ENCODE data around the gene ZDHHC8. TPM values are rescaled to one million over a fixed set of nuclear protein-coding genes. Genes with fewer than 3 reads are reported as not detected.

The ZDHHC8 gene
- total RNA-seq, 1 experiment from 2014 or later = 89.3 TPM

DNA sequence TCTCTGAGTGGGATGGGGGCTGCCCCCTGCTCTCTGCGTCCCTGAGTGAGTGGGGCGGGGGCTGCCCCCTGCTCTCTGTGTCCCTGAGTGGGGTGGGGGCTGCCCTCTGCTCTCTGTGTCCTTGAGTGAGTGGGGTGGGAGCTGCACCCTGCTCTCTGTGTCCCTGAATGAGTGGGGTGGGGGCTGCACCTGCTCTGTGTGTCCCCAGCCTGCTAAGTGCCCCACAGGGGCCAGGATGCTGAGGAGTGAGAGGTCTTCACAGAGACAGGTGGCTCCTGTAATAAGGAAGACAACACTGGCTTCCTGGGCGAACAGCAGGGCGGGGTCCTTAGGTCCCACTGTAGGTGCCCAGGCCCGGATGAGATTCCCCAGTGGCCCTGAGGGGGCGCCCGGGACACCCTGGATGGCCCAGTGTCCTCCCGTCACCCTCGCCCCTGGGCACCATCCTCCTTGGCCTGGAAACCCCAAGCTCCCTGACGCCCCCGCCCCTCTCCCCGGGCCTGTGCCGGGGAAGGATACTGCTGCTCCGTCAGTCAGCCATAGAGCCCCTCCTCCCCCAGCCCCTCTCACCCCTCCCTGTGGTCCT is 23.1 kb downstream of the ZDHHC8 start:
- Histone ChIP-seq H3K4me3 (replicated peaks in 1 of 2; ENCODE audit: low read depth in 1 of 2, low read length in 2 of 2) (no peak overlapping the region), H3K27me3 (ENCODE audit: insufficient read depth, low read length) (no peaks in the 10 kb centered on the region), H3K9me3 (ENCODE audit: control insufficient read depth in 1 of 2, insufficient read depth in 1 of 2, low read depth in 1 of 2, low read length in 2 of 2) (no peaks in the 10 kb centered on the region), H3K36me3 (ENCODE audit: control insufficient read depth in 1 of 2, insufficient read depth in 2 of 2, low read length in 2 of 2) (no peaks in the 10 kb centered on the region), H3K4me2 (ENCODE audit: low read length) (no peak overlapping the region), H3K27ac (ENCODE audit: low read depth, low read length) (no peak overlapping the region), H3K9ac (ENCODE audit: low read length) (no peak overlapping the region), H3K9me2 (ENCODE audit: insufficient read depth) (no peaks in the 10 kb centered on the region), H3K4me1 (ENCODE audit: control insufficient read depth in 1 of 2, insufficient read depth in 2 of 2, low read length in 2 of 2) (no peaks in the 10 kb centered on the region), H3K79me2 (ENCODE audit: insufficient read depth, low read length) (no peaks in the 10 kb centered on the region), H4K20me1 (ENCODE audit: insufficient read depth) (no peaks in the 10 kb centered on the region), H2AFZ (ENCODE audit: low read depth, low read length, poor library complexity, severe bottlenecking) (no peak overlapping the region)
- no peak for DNase-seq (ENCODE audit: low read depth, low spot score)
- CTCF ChIA-PET = no interaction called here
- TF ChIP-seq SRF (IDR thresholded peaks at IDR 0.05; ENCODE audit: low read depth) (no peak), ATF3 (IDR thresholded peaks at IDR 0.05) (no peak)
- TF ChIP-seq, protein P1, sequence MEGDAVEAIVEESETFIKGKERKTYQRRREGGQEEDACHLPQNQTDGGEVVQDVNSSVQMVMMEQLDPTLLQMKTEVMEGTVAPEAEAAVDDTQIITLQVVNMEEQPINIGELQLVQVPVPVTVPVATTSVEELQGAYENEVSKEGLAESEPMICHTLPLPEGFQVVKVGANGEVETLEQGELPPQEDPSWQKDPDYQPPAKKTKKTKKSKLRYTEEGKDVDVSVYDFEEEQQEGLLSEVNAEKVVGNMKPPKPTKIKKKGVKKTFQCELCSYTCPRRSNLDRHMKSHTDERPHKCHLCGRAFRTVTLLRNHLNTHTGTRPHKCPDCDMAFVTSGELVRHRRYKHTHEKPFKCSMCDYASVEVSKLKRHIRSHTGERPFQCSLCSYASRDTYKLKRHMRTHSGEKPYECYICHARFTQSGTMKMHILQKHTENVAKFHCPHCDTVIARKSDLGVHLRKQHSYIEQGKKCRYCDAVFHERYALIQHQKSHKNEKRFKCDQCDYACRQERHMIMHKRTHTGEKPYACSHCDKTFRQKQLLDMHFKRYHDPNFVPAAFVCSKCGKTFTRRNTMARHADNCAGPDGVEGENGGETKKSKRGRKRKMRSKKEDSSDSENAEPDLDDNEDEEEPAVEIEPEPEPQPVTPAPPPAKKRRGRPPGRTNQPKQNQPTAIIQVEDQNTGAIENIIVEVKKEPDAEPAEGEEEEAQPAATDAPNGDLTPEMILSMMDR (IDR thresholded peaks at IDR 0.05 in 2 of 3, conservative IDR thresholded peaks at IDR 0.05 in 1 of 3; ENCODE audit: borderline replicate concordance in 1 of 3, insufficient read depth in 1 of 3, low read depth in 2 of 3, low read length in 2 of 3) = peak in 2 of 3 experiments; percentile 40 to 41; a peak in 3 of 6 replicates
- BruUV-seq (replicated peaks) = no TSS peak
- RAD21 ChIA-PET (ENCODE audit: low non-redundant PET in 1 of 2, low total read pairs in 2 of 2, uncharacterized antibody in 2 of 2, unreplicated experiment in 2 of 2) = no interaction called here
- intact Hi-C loops (cut with micrococcal nuclease) = loop anchor here (5.0 kb wide), 1 partner anchor 303 kb away; no protein-coding TSS in a partner anchor
- POLR2A ChIA-PET = no interaction called here
- ATAC-seq = peak; percentile 74

DNA sequence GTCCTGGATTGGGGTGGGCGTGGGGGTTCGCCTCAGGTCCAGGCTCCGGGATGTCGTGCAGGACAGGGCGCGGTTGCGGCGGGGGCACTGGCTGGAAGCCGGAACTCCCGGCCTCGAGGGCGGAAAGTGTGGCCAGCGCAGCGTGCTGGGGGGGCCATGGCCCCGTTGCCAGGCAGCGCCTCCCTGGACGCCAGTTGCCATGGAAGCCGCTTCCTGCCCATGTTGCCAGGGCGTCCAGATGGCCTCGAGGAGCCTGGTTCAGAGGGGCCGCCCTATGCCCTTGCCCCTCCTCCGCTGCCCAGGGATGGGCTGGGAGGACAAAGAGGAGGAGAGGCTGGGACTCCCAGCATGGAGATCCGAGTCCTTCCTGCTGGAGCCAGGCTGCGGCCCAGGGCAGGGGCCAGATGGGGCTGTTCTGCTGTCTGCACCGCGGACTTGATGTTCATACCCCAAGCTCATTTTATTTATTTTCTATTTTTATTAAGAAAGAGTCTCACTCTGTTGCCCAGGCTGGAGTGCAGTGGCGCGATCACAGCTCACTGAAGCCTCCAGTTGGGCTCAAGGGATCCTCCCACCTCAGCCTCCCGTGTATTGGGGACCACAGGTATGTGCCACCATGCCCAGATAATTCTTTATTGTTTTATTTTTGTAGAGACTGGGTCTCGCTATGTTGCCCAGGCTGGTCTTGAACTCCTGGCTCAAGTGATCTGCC is 23.9 kb downstream of the ZDHHC8 start:
- Histone ChIP-seq H3K4me1 (ENCODE audit: control insufficient read depth in 1 of 2, insufficient read depth in 2 of 2, low read length in 2 of 2) (no peaks in the 10 kb centered on the region), H3K4me2 (ENCODE audit: low read length) (no peak overlapping the region), H3K4me3 (replicated peaks in 1 of 2; ENCODE audit: low read depth in 1 of 2, low read length in 2 of 2) (no peak overlapping the region), H3K9ac (ENCODE audit: low read length) (no peak overlapping the region), H3K9me2 (ENCODE audit: insufficient read depth) (no peaks in the 10 kb centered on the region), H4K20me1 (ENCODE audit: insufficient read depth) (no peaks in the 10 kb centered on the region), H3K79me2 (ENCODE audit: insufficient read depth, low read length) (no peaks in the 10 kb centered on the region), H3K36me3 (ENCODE audit: control insufficient read depth in 1 of 2, insufficient read depth in 2 of 2, low read length in 2 of 2) (no peaks in the 10 kb centered on the region), H2AFZ (ENCODE audit: low read depth, low read length, poor library complexity, severe bottlenecking) (no peak overlapping the region), H3K27ac (ENCODE audit: low read depth, low read length) (no peak overlapping the region), H3K27me3 (ENCODE audit: insufficient read depth, low read length) (no peaks in the 10 kb centered on the region), H3K9me3 (ENCODE audit: control insufficient read depth in 1 of 2, insufficient read depth in 1 of 2, low read depth in 1 of 2, low read length in 2 of 2) (no peaks in the 10 kb centered on the region)
- ATAC-seq = no peak
- no TSS peak for BruUV-seq (replicated peaks)
- RAD21 ChIA-PET (ENCODE audit: low non-redundant PET in 1 of 2, low total read pairs in 2 of 2, uncharacterized antibody in 2 of 2, unreplicated experiment in 2 of 2) = no interaction called here
- CTCF ChIA-PET = interaction anchor here (1.0 kb wide), 1 partner anchor 83 kb away, joined by 4 read pairs; no protein-coding TSS in a partner anchor
- POLR2A ChIA-PET = no interaction called here
- DNase-seq (ENCODE audit: low read depth, low spot score) = no peak
- intact Hi-C loops (cut with micrococcal nuclease) = loop anchor here (5.0 kb wide), 1 partner anchor 302 kb away; no protein-coding TSS in a partner anchor
- TF ChIP-seq TCF7L2 (IDR thresholded peaks at IDR 0.05; ENCODE audit: borderline replicate concordance, extremely low read depth, insufficient read depth, insufficient read length) (peak; percentile 28), EZH2 (IDR thresholded peaks at IDR 0.05) (no peak)

Measured in HCT116 (cell line).